DLD1 (cell line): ENCODE data around the gene CEP128.

Experiments
- in situ Hi-C: cut with HindIII; loops from 2 replicates; pipeline ENCODE4 v1.10.0; 2017; ENCODE audit warnings: low sequenced_read_pairs

CEP128 gene

DNA sequence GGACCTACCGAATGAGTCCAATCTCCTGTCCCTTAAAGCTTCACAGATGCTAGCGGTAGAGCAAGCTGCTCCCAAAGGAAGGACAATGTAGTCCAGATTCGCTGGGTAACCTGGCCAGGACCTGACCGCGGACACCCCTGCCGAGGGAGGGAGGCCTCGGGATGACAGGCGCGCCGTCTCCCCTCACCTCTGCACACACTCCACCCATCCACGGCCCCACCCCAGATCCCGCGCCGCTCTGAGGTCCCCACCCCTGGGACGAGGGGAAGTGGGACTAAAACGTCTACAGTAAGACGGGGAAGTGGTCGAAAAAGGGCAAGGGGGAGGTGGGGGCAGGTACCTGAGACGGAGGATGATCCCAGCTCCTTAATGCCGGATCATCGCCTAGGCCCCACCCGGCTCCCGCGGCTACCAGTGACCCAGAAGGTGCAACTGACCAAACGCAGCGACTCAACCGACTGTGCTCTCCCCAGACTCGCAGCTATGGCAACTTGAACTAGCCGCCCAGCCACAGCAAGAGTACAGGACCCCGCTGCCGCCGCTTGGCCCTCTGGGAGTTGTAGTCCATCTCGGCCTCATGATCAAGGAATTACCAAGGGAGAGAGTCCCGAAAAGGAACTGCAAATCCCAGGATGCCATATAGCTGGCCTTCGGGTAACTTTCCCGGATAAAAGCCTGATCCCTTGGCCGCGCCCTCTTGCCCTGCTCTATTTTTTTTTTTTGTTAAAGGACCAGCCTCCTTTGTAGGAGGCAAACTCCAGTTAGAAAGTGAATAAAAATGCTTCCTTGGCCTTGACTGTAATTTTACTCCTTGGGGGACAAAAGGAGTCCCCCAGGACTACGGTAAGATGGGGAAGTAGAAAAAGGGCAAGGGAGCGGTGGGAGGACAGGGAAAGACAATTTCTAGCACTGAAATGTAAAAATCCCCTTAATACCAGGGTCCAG, at the start of gene CEP128:
TSS of gene CEP128 (minus strand) at position 498 of the 945 bp plus-strand sequence.
- in situ Hi-C loops: no loop called here

DNA sequence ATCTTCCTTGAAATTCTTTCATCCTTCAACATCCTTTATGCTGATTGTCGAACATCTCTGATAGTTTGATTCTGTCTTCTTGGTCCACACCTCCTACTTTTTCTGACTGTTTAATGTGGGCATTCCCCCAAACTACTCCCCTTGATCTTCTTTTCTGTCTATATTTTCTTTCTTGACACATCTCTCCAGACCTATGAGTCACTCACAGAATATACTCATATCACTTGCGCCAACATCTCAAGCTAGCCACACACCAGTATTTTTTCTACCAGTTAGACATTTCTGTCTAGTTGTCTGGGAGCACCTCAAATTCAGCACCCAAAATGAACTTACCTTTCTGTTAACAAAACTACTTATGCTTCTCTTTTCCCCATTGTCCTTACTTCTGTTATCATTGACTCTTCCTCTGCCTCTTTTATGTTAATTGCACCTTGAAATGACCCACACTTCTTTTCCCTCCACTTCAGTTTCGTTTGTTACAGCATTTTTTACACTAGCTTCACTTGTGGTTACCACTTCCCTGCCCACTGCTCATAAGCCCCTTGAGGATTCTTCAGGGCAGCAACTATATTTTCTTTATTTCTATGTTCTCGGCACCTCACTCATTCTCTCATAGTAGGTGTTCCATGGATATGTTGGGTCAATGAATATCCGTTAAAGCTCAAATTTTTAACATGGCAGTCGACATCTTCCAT, 47.3 kb upstream of the CEP128 start:
- in situ Hi-C loops: no loop called here

DNA sequence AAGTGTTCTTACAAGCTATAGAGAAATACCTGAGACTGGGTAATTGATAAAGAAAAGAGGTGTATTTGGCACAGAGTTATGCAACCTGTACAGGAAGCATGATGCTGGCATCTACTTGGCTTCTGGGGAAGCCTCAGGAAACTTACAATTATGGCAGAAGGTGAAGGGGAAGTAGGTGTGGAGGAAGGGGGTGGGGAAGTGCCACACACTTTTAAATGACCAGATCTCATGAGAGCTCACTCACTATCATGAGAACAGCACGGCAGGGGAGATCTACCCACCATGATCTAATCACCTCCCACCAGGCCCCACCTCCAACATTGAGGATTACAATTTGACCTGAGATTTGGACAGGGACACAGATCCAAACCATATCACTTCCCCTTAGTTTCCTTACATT, 46.7 kb upstream of the CEP128 start:
- in situ Hi-C loops: no loop called here

DNA sequence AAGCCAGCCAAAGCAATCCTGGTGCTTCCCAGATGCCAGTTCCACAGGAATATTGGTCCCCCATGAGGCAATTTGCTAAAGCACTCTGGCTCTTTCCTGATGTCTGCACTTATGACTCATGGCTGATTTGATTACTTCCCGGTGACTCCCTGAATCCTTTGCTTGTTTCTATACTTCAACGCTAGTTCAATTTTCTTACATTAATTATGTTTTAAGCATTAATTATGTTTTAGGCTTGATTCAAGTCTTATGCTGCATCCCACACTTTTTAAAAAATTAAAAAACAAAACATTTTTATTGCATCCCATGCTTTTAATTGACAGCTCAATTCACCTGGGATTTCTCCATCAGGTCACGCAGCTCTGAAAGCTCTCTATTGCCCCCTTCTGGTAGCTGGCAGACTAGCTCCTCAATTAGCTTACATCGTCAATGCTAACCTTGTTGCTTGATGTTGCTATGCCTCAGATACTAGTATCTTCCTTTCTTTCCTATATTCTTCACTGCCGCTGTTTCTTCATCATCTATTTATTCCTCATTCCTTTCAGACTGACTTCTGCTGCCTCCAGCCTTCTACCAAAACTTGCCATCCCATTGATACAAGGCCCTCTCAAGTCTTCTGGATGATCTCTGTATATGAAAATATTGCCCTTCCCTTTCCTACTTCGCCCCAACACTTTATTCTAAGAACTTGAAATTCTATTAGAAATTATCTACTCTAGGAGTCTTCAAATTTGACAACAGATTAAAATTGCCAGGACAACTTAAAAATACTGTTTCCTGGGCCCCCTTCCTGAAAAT, 45.9 kb upstream of the CEP128 start:
- in situ Hi-C loops: no loop called here

DNA sequence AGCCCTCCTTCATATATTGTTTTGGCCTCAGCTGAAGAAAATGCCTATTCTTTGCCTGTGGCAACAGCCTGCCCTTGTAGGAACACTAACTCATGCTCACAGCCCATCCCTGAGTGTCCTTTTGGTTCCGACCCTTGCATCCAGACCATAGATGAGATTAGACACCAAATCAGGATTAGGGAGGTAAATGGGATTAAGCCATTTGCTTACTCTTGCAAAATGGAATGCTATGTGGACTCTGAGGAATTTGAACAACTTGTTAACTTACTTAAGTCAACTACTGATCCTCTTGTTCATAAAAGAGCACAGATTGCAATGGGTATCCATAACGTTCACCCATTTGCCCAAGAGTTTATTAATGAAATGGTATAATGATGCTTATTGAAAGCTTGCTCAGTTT, 41.2 kb upstream of the CEP128 start:
- in situ Hi-C loops: no loop called here

DNA sequence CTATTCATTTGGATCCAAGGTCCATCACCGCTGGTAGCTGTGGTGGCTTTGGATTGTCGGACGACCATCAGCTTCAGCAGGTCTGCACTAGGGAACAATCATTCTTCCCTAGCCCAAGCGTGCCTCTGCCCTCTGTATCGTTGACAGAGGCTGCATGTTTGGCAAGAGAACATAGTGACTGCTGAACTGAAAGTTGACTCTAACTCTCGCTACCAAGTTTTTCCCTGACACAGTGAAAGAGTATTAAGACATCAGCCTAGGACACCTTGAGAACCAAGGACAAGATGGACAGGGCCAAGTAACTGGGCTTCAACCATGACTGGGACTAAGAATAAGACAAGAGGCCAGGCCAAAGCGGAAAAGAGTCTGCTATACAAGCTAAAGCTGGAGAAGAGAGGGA, 40.1 kb upstream of the CEP128 start:
- in situ Hi-C loops: no loop called here

DNA sequence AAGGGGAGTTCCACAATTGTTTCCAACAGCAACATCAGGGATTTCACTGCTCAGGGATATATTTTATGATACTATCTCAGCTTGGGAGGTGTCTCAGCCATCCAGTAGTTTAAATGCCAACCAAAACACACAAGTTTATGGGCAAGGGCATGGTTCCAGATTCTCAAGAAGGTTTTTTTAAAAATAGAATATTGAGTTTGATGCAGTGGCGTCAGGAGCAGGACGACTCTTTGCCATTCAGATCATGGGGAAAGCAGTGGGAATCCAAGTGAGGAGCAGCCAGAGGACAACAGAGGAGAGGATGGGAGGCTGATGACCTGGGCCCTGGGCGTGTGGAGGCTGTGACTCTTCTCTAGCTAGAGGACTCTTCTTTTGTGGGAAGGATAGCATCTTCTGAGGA, 39.6 kb upstream of the CEP128 start:
- in situ Hi-C loops: no loop called here

DNA sequence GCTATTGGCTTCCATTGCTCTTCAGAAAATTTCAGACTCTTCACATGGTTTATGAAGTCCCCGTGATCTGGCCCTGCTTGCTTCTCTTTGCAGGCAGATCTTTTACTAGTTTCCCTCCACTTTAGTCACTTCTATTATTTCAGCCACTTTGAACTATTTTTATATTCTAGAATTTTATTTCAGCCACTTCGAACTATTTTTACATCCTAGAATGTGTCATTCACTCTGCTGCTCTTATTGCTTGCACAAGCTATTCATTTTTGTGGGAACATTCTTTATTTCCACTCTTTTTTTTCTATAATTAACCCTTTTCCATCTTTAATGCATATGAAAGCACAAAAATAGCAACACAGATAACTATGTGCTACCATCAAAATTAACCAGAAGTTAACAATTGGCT, 38.4 kb upstream of the CEP128 start:
- in situ Hi-C loops: no loop called here

DNA sequence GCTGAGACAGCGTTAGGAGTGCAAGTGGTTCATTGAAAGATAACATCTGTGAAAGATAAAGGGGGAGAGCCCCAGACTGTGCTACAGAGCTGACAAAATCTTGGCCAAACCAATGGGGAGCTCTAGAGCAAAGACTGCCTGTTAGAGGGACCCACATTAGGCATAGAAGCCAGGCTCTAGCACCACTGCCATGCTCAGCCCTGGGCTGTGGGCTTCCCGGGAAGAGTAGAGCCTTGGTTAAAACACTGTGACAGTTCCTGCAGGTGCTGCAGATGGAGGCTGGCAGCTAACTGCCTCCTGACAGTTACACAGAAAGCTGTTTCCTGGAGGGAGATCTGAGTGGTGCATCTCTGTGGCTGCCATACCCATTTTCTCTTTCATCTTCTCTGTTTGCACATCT, 36.9 kb upstream of the CEP128 start:
- in situ Hi-C loops: no loop called here

DNA sequence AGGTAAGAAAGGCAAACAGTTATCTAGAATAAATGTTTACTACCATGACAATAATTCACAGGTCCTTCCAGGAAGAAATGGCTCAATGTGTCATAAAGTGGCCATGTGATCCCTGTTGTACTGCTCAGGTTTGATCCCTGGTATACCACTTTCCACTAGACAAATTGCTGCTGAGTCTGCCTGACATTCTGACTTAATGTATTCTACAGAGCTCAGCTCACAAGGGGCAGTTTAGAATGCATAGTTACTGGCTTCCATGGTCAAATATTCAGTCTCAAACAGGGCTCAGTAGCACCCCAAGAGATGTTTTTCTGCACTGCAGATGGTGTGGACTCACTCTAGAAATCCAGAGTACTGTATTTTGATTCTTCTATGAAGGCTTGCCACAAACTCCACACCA, 35.7 kb upstream of the CEP128 start:
- in situ Hi-C loops: no loop called here

DNA sequence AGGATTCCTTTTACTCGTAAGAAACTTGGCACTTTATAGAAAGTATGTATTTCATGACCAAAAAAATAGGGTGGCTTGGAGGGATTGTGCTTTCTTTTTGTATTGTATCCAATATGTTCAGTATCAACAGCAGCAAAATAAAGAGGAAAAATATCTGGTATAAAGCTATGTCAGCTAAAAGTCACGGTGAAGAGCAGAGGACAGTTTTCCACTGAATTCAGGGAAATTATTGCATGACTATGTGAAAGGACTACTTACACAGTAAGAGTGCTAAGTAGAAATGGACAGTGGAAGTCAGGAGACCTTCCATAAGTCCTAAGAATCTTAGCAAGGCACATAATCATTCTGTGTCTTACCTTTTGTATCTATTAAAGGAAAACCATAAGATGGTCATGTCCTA, 33.1 kb upstream of the CEP128 start:
- in situ Hi-C loops: no loop called here

DNA sequence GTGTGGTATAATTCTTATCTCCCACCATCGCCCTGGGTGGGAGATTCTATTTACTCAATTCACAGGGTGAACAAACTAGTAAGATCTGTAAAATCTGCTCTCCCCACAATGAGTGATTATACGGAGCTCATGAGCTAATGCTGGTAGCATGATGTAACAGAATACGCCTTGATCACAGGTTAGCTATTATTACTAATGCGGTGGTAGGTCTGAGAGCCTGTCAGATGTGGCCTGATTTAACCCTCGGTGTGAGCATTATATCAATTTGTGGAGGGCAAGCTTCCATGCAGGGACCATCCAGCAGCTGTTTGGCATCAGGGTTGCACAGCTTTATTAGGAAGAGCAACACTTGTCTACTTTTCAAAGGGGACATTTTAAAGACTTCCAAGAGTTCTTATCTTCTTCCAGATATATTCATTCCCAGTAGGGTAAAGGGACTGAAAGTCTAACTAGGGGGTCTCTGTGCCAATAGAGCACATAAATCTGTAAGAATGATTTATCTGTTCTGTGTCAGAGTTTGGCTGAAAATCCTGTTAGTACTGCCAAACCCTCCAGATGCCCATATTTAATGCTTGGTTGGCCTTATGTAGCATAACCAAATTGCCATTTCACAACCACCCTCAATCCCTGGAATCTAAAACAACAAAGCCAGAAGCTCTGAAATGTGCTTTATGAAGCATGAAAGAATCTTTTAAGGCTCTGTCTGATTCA, 32.5 kb upstream of the CEP128 start:
- in situ Hi-C loops: no loop called here

DNA sequence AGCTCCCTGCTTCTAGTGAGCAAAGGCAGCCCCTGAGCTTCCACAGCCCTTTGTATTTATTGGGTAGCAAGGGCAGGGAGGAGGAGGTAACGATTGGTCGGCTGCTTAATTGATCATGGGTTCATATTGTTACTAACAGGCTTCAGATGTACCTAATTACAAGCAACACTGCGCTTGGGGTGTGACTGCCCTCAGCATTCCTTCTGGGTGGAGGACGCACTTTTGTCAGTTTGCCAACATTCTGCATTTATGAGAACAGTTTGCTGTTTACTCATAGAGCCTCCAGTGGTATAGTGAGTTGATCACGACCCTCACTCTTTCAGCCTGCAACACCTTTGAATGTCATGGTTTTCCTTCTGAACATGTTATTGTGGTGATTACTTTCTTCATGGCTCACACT, 23.5 kb upstream of the CEP128 start:
- in situ Hi-C loops: no loop called here

DNA sequence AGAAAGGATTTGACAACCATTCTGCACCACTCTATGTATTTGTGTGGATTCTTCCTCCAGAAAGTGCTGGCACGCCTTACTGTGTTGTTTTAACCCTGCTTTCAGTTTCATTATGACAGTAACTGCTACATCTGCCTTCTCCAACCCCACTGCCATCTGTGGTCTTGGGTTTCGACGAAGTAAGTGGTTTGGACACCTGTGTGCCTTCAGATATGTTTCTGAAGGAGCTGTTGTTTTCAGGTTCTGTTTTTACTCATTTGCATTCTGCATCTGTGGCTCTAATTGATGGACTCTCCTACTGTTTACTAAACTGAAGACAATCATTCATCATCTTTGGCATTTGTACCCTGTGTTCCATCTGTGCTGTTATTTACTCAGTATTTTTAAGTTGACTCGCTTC, 18.0 kb upstream of the CEP128 start:
- in situ Hi-C loops: no loop called here

DNA sequence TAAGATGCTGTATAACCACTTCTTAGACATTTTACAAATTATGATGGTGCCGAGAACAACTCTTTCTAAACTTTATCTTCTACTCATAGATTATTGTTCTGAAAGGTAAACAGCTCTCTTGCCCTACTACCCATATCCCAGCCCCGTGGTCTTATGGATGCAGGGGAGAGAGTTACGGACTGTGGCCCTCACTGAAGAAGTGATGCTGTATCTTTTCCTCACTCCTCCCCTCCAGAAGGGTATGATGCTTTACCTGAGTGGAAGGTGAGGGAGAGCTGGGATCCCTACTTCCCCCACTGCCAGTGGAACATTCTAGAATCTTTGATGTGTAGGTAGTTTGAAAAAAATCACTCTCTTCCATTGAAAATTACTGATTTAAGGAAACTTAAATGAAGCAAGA, 17.4 kb upstream of the CEP128 start:
- in situ Hi-C loops: no loop called here

DNA sequence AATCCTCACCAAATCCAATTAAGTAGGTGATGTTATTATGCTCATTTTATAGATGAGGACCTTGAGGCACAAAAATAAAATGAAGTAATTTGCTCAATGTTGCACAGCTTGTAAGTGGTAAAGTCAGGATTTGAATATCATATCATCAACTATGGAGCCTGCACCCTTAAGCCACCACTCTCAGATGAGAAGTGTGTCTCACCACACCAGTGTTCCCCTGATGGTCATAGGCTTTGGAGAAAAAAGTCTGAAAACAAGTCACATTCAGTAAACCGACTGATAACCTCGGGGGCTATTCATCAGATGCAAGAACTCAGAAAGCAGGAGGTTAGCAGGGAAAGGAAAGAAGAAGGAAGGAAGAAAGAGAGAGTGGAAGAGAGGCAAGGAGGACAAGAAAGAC, 16.7 kb upstream of the CEP128 start:
- in situ Hi-C loops: no loop called here

DNA sequence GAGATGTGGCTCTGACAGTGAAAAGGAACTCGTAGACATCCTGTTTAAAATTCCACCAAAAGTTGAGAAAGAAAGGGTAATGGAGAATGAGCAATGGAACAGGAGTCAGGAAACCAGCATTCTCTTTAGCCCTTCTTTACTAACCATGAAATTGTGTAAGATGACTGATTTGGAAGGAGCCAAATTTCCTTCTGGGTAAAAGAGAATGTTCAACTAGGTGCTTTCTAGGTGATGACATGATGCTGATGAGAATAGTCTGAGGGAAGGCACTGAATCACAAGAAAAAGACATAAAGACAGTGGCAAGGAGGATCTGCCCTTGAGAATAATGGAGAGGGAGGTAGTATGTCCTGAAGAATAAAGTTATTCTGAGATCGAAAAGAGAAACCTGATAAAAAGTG, 16.1 kb upstream of the CEP128 start:
- in situ Hi-C loops: no loop called here

DNA sequence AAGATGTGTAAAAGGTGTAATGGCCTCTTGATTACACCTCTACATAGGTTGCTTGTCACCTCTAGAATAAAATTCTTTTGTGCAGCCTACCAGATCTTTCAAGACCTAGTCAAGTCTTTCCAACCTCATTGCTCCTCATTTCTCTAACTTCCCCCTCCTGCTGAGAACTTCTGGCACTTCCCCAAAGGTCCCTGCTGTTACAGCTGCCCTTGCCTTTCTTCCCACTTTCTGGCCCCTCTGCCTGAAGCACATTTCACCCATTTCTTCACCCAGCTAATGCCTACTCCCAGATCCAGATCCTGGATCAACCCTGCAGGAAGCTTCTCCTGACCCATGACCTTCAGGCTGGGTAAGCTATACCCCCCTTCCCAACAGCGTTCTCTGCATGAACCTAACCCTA, 15.4 kb upstream of the CEP128 start:
- in situ Hi-C loops: no loop called here

DNA sequence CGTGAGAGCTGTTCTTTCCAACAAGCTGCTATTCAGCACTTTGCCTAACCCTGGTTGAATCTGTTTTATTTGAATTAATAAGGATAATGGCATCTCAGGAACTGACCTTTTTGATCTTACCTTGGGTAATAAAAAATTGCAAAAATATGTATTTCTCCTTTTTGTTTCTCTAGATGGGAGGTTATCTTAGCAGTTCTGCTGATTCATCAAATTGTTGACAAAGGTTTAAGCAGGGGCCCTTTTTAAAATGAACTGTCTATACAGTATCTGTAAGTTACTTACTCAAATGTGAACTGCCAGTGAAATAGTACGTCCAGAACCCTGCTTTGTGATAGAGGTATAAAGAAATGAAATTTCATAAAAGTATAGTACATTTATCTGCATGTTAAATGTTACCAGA, 14.6 kb upstream of the CEP128 start:
- in situ Hi-C loops: no loop called here

DNA sequence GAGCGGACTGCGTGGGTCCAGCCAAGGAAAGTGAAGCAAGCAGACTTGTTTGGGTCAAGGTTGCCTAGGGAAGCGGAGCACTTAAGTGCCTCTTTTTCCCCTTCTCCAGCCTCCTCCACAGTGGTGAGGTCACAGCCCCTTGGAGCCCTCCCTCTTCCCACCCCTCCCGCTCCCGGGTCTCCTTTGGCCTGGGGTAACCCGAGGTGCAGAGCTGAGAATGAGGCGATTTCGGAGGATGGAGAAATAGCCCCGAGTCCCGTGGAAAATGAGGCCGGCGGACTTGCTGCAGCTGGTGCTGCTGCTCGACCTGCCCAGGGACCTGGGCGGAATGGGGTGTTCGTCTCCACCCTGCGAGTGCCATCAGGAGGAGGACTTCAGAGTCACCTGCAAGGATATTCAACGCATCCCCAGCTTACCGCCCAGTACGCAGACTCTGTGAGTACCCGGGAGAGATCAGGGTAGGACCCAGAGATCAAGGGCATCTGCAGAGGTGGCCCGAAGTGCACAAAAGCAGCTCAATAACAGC, 13.9 kb upstream of the CEP128 start, which contains the start of gene TSHR:
TSS of gene TSHR (plus strand) at position 206 of the 526 bp plus-strand sequence. CDS start at position 266, 60 bp downstream.
- in situ Hi-C loops: no loop called here
